CD4-positive, alpha-beta memory T cell (primary cell): ENCODE data around the gene CCSER1. TPM values are rescaled to one million over a fixed set of nuclear protein-coding genes. Genes with fewer than 3 reads are reported as not detected.
"Not testable (repeated sequence)": the region's sequence is repeated elsewhere in the genome, so short reads cannot be mapped to it uniquely, and the experiment has no call there.

Source experiments
- CTCF ChIA-PET: fragments of 350-600 bp; sonication (Branson Sonifier 250); formaldehyde crosslinking; loops from one replicate; lab custom pipeline; 2021; ENCODE audit warnings: inconsistent platforms; ENCODE audit not compliant: partially characterized antibody; lab: Charles Lee
- POLR2A ChIA-PET: fragments of 350-600 bp; sonication (Branson Sonifier 250); formaldehyde crosslinking; loops from one replicate; lab custom pipeline; 2021; ENCODE audit not compliant: partially characterized antibody; lab: Charles Lee
- DNase-seq, 5 donors: peaks; one replicate each; pipeline versions ENCODE4 v3.0.0 to v3.0.0-alpha.2; 2020 to 2022; ENCODE audit warnings: mixed read lengths in 1 of 5
- H3K27ac ChIP-seq: one replicate; pipeline ENCODE4 v1.7.0; 2013; ENCODE audit warnings: low read depth, low read length
- H3K27me3 ChIP-seq: 2 replicates; pipeline ENCODE4 v1.7.0; 2013; ENCODE audit warnings: mild to moderate bottlenecking, low read length, moderate library complexity; ENCODE audit not compliant: insufficient read depth
- H3K36me3 ChIP-seq: 2 replicates; pipeline ENCODE4 v1.7.0; 2013; ENCODE audit warnings: mild to moderate bottlenecking, low read length, moderate library complexity; ENCODE audit not compliant: insufficient read depth
- H3K4me1 ChIP-seq: 2 replicates; pipeline ENCODE4 v1.7.0; 2013; ENCODE audit warnings: mild to moderate bottlenecking, low read length, moderate library complexity; ENCODE audit not compliant: insufficient read depth
- H3K4me3 ChIP-seq, 2 donors: one replicate each; pipeline ENCODE4 v1.7.0; 2013; ENCODE audit warnings: low read length in 2 of 2, mild to moderate bottlenecking in 1 of 2
- H3K9me3 ChIP-seq, 2 donors: one replicate each; pipeline ENCODE4 v1.7.0; 2013; ENCODE audit warnings: low read length in 2 of 2, control low read depth in 1 of 2; ENCODE audit not compliant: control insufficient read depth in 1 of 2
- H3K27ac Mint-ChIP-seq, 7 donors: one replicate each; pipeline ENCODE4 v1.8.0; 2020 to 2021; ENCODE audit warnings: mixed read lengths in 7 of 7, mild to moderate bottlenecking in 6 of 7, inconsistent platforms in 3 of 7, moderate library complexity in 3 of 7
- H3K27me3 Mint-ChIP-seq, 2 donors: one replicate each; pipeline ENCODE4 v1.8.0; 2020 to 2021; ENCODE audit warnings: mixed read lengths in 2 of 2
- H3K36me3 Mint-ChIP-seq, 2 donors: one replicate each; pipeline ENCODE4 v1.8.0; 2020 to 2021; ENCODE audit warnings: mixed read lengths in 2 of 2, inconsistent platforms in 1 of 2, mild to moderate bottlenecking in 1 of 2
- H3K4me1 Mint-ChIP-seq, 4 donors: one replicate each; pipeline ENCODE4 v1.8.0; 2020 to 2021; ENCODE audit warnings: mixed read lengths in 4 of 4, mild to moderate bottlenecking in 1 of 4
- H3K4me3 Mint-ChIP-seq, 8 donors: one replicate each; pipeline ENCODE4 v1.8.0; 2020 to 2021; ENCODE audit warnings: mixed read lengths in 8 of 8, mild to moderate bottlenecking in 7 of 8, moderate library complexity in 6 of 8, inconsistent platforms in 3 of 8
- H3K9me3 Mint-ChIP-seq, 8 donors: one replicate each; pipeline ENCODE4 v1.8.0; 2020 to 2021; ENCODE audit warnings: mixed read lengths in 8 of 8, mild to moderate bottlenecking in 5 of 8, inconsistent platforms in 3 of 8, moderate library complexity in 1 of 8
- intact Hi-C: fragments of 100-400 bp; cut with micrococcal nuclease; formaldehyde crosslinking; loops from one replicate; pipeline ENCODE4 v1.15.1; 2023
- polyA plus RNA-seq, 2 donors: library from polyadenylated mRNA; unstranded; fragments of 300-500 nt; fragmentation: Illumina TruSeq; gene quantifications; one replicate each; pipeline ENCODE4 v1.2.3, GENCODE V29; 2021
- total RNA-seq, 2 experiments: library from RNA; stranded (reverse); gene quantifications; one replicate each; pipeline ENCODE4 v1.2.3, GENCODE V29; 2021

CCSER1 gene
- total and polyA plus RNA-seq, 4 experiments from 2014 or later, result 0.47 to 2.0 (median 1.7) TPM; not detected in 1

DNA sequence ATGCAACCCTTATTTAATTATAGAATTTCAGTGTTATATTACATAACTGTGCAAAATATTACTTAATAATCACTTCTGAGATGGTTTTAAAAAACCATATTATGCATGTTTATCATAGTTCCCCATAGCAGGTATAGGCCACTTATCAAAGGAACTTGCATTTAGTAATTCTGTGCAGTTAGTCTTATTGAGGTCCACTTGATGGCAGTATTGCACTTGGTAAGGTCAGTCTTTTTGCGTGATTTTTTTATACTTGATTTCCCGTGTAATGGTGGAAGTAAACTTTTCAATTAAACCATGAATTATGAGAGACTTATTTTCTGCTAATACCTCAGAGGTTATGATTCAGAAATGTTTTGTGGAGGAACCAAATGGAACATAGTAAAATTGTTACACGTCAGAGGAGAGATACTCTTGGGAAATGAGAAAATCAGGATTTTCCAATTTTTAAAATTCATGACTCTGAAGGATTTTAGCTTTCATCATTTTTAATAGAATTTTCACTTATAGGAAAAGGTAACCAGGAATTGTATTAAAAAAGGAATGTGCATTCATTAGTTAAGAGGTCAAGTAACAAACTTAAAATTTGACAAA, 230.0 kb downstream of the CCSER1 start:
- H3K4me3 Mint-ChIP-seq, result no peak overlapping the region
- no peaks in the 10 kb centered on the region for H3K27me3 Mint-ChIP-seq
- Histone ChIP-seq H3K4me3 (no peak overlapping the region), H3K4me1 (no peaks in the 10 kb centered on the region), H3K27me3 (no peaks in the 10 kb centered on the region), H3K9me3 (no peaks in the 10 kb centered on the region), H3K27ac (no peak overlapping the region), H3K36me3 (no peaks in the 10 kb centered on the region)
- ChIA-PET CTCF (no interaction called here), POLR2A (no interaction called here)
- no peak for DNase-seq
- H3K36me3 Mint-ChIP-seq, result no peaks in the 10 kb centered on the region
- H3K4me1 Mint-ChIP-seq, result no peaks in the 10 kb centered on the region
- H3K9me3 Mint-ChIP-seq, result no peaks in the 10 kb centered on the region
- intact Hi-C loops, result no loop called here
- H3K27ac Mint-ChIP-seq, result no peak overlapping the region

- no peaks in the 10 kb centered on the region for H3K9me3 ChIP-seq
- DNase-seq, result no peak
- Mint-ChIP-seq H3K4me1 (no peaks in the 10 kb centered on the region), H3K9me3 (peaks cover 0 to 3% (median 0%) of the 10 kb centered on the region in 8 donors), H3K36me3 (no peaks in the 10 kb centered on the region), H3K27ac (no peak overlapping the region), H3K27me3 (peaks cover 0 to 1% of the 10 kb centered on the region in 2 donors), H3K4me3 (no peak overlapping the region)
- no peaks in the 10 kb centered on the region for H3K27me3 ChIP-seq
- H3K27ac ChIP-seq, result no peak overlapping the region
- intact Hi-C loops, result no loop called here
- POLR2A ChIA-PET, result no interaction called here
- CTCF ChIA-PET, result no interaction called here
- H3K4me1 ChIP-seq, result no peaks in the 10 kb centered on the region
- H3K36me3 ChIP-seq, result no peaks in the 10 kb centered on the region
- no peak overlapping the region for H3K4me3 ChIP-seq
These were observed 247.9 kb downstream of the CCSER1 start for GRCh38 chr4:90375081-90375480.

DNA sequence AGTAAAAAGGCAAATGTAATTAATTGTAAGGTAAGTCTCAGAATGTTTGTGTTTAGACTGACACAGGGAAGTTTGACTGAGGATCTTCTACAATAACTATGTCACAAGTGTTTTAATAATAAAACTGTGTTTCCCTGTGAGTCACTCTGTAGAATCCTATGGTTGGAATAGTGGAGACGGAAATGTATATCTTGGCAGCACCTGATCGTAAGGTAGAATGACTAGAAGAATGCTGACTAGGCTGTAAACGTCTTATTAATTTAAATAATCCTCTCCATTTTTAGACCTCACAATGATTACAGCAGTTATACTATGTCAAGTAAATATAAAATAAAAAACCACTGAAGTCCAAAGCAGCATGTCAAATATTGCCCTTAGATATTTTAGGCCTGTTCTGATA, 266.0 kb downstream of the CCSER1 start:
- peaks cover 0 to 1% of the 10 kb centered on the region in 2 donors for H3K27me3 Mint-ChIP-seq
- H3K27me3 ChIP-seq, result no peaks in the 10 kb centered on the region
- ChIA-PET CTCF (no interaction called here), POLR2A (no interaction called here)
- H3K9me3 Mint-ChIP-seq, result peaks cover 0 to 2% (median 0%) of the 10 kb centered on the region in 8 donors
- H3K9me3 ChIP-seq, result no peaks in the 10 kb centered on the region
- no peaks in the 10 kb centered on the region for H3K4me1 ChIP-seq
- H3K4me3 ChIP-seq, result no peak overlapping the region
- no peak overlapping the region for H3K27ac Mint-ChIP-seq
- no peaks in the 10 kb centered on the region for H3K36me3 ChIP-seq
- no peaks in the 10 kb centered on the region for H3K4me1 Mint-ChIP-seq
- no peak for DNase-seq
- H3K36me3 Mint-ChIP-seq, result no peaks in the 10 kb centered on the region
- no peak overlapping the region for H3K4me3 Mint-ChIP-seq
- intact Hi-C loops, result no loop called here
- H3K27ac ChIP-seq, result no peak overlapping the region

- Histone ChIP-seq H3K27ac (no peak overlapping the region), H3K27me3 (no peaks in the 10 kb centered on the region), H3K9me3 (no peaks in the 10 kb centered on the region), H3K4me1 (no peaks in the 10 kb centered on the region), H3K36me3 (no peaks in the 10 kb centered on the region), H3K4me3 (no peak overlapping the region)
- H3K4me3 Mint-ChIP-seq, result no peak overlapping the region
- peaks cover 0 to 2% of the 10 kb centered on the region in 2 donors for H3K36me3 Mint-ChIP-seq
- CTCF ChIA-PET, result no interaction called here
- peaks cover 0 to 11% (median 6%) of the 10 kb centered on the region in 8 donors for H3K9me3 Mint-ChIP-seq
- intact Hi-C loops, result no loop called here
- no peak for DNase-seq
- no peaks in the 10 kb centered on the region for H3K4me1 Mint-ChIP-seq
- POLR2A ChIA-PET, result no interaction called here
- no peaks in the 10 kb centered on the region for H3K27me3 Mint-ChIP-seq
- H3K27ac Mint-ChIP-seq, result no peak overlapping the region
These were observed 276.6 kb downstream of the CCSER1 start for GRCh38 chr4:90403781-90404180.

DNA sequence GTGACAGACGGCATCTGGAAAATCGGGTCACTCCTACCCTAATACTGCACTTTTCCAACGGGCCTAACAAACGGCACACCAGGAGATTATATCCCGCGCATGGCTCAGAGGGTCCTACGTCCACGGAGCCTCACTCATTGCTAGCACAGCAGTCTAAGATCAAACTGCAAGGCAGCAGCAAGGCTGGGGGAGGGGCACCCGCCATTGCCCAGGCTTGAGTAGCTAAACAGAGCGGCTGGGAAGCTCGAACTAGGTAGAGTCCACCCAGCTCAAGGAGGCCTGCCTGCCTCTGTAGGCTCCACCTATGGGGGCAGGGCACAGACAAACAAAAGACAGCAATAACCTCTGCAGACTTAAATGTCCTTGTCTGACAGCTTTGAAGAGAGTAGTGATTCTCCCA, 280.7 kb downstream of the CCSER1 start:
- H3K4me3 ChIP-seq, H3K27me3 ChIP-seq, H3K27me3 Mint-ChIP-seq, DNase-seq, H3K4me1 Mint-ChIP-seq, H3K36me3 Mint-ChIP-seq, H3K9me3 ChIP-seq, H3K4me1 ChIP-seq, H3K27ac Mint-ChIP-seq, H3K4me3 Mint-ChIP-seq, POLR2A ChIA-PET, CTCF ChIA-PET, intact Hi-C loops, H3K36me3 ChIP-seq, H3K27ac ChIP-seq: not testable (repeated sequence)
- H3K9me3 Mint-ChIP-seq, result peaks cover 0 to 15% (median 7%) of the 10 kb centered on the region in 8 donors

DNA sequence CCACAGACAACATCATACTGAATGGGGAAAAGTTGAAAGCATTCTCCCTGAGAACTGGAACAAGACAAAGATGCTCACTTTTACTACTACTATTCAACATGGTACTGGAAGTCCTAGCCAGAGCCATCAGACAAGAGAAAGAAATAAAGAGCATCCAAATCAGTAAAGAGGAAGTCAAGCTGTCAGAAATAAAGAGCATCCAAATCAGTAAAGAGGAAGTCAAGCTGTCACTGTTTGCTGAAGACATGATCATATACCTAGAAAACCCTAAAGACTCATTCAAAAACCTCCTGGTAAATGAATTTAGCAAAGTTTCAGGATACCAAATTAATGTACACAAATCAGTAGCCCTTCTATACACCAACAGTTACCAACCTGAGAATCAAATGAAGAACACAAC, 285.6 kb downstream of the CCSER1 start:
- H3K27me3 ChIP-seq, DNase-seq, H3K4me3 ChIP-seq, H3K9me3 ChIP-seq, H3K4me3 Mint-ChIP-seq, H3K27me3 Mint-ChIP-seq, H3K27ac Mint-ChIP-seq, H3K36me3 Mint-ChIP-seq, H3K9me3 Mint-ChIP-seq, H3K27ac ChIP-seq, CTCF ChIA-PET, H3K4me1 ChIP-seq, POLR2A ChIA-PET, H3K36me3 ChIP-seq, intact Hi-C loops, H3K4me1 Mint-ChIP-seq: not testable (repeated sequence)

GRCh38 chr4:90415116-90415515, 287.9 kb downstream of the CCSER1 start:
- CTCF ChIA-PET, result no interaction called here
- Histone ChIP-seq H3K27ac (no peak overlapping the region), H3K36me3 (no peaks in the 10 kb centered on the region), H3K27me3 (no peaks in the 10 kb centered on the region), H3K4me3 (no peak overlapping the region), H3K9me3 (no peaks in the 10 kb centered on the region), H3K4me1 (no peaks in the 10 kb centered on the region)
- POLR2A ChIA-PET, result no interaction called here
- Mint-ChIP-seq H3K4me1 (no peaks in the 10 kb centered on the region), H3K4me3 (no peak overlapping the region), H3K36me3 (no peaks in the 10 kb centered on the region), H3K9me3 (peaks cover 0 to 2% (median 0%) of the 10 kb centered on the region in 8 donors), H3K27me3 (no peaks in the 10 kb centered on the region), H3K27ac (no peak overlapping the region)
- no peak for DNase-seq
- intact Hi-C loops, result no loop called here
